Endothelial cell of umbilical vein (primary cell): ENCODE data around the gene MBNL2.

Experiments used
- CTCF ChIP-seq, 2 donors: IDR thresholded peaks; 1 replicate in 1 of 2; 2 replicates in 1 of 2; pipeline ENCODE4 v1.5.1; 2011; ENCODE audit warnings: low read length in 2 of 2, mild to moderate bottlenecking in 2 of 2, moderate library complexity in 2 of 2, control low read depth in 1 of 2, inconsistent platforms in 1 of 2, low read depth in 1 of 2; ENCODE audit not compliant: insufficient read depth in 1 of 2; ENCODE audit errors: extremely low read depth in 1 of 2
- EZH2 ChIP-seq: IDR thresholded peaks from 2 replicates; pipeline ENCODE4 v1.6.1; 2012; ENCODE audit warnings: borderline replicate concordance, low read depth, mild to moderate bottlenecking, moderate library complexity, low read length, inconsistent platforms; ENCODE audit not compliant: severe bottlenecking
- MAX ChIP-seq: IDR thresholded peaks from 2 replicates; pipeline ENCODE4 v1.6.1; 2011; ENCODE audit not compliant: insufficient read depth, insufficient read length
- MYC ChIP-seq: IDR thresholded peaks from one replicate; pipeline ENCODE4 v1.6.1; 2011; ENCODE audit warnings: mild to moderate bottlenecking, low read depth, low read length
- POLR2A ChIP-seq: IDR thresholded peaks from 2 replicates; pipeline ENCODE4 v1.6.1; 2012; ENCODE audit warnings: low read depth, mild to moderate bottlenecking, control low read depth, low read length

GRCh38 chr13:97438856-97439595, 216.9 kb downstream of the MBNL2 start:
- TF ChIP-seq CTCF (IDR thresholded peaks at IDR 0.05; ENCODE audit: extremely low read depth in 1 of 2, insufficient read depth in 1 of 2, low read depth in 1 of 2, low read length in 2 of 2) = no peak
- no peak for TF ChIP-seq EZH2
- TF ChIP-seq MYC = no peak
- no peak for TF ChIP-seq MAX
- TF ChIP-seq POLR2A = no peak
